Right lobe of liver (tissue), 6 donors: Measurements from ENCODE around the gene EXD2. TPM values are rescaled to one million over a fixed set of nuclear protein-coding genes. Genes with fewer than 3 reads are reported as not detected.

ENCODE experiments used
- ATAC-seq, 4 donors: fragments of 200-7000 bp; cut with Tn5 transposase; one replicate each; pipeline ENCODE4 v1.9.1; 2020; ENCODE audit warnings: mild to moderate bottlenecking in 4 of 4, moderate library complexity in 4 of 4
- DNase-seq, 3 donors: peaks; one replicate each; pipeline ENCODE4 v3.0.0-alpha.2; 2020
- H3K27ac ChIP-seq, 3 donors: fragments of 200-600 bp; one replicate each; pipeline ENCODE4 v1.8.0; 2022
- H3K27me3 ChIP-seq, 2 donors: fragments of 200-600 bp; one replicate each; pipeline ENCODE4 v1.8.0; 2022
- H3K36me3 ChIP-seq, 4 donors: fragments of 200-600 bp; sonication (generic) in 1 of 4; one replicate each; pipeline versions ENCODE4 v1.5.1 to v1.8.0; 2017 to 2022; ENCODE audit warnings: control low read depth in 1 of 4
- H3K4me1 ChIP-seq, 4 donors: fragments of 200-600 bp; sonication (generic) in 1 of 4; one replicate each; pipeline versions ENCODE4 v1.5.1 to v1.8.0; 2017 to 2022; ENCODE audit warnings: control low read depth in 1 of 4
- H3K4me3 ChIP-seq, 3 donors: fragments of 200-600 bp; one replicate each; pipeline ENCODE4 v1.8.0; 2022
- H3K9me3 ChIP-seq, 4 donors: fragments of 200-600 bp; sonication (generic) in 1 of 4; one replicate each; pipeline versions ENCODE4 v1.5.1 to v1.8.0; 2017 to 2022; ENCODE audit warnings: control low read depth in 1 of 4
- POLR2A ChIP-seq: fragments of 450-650 bp; IDR thresholded peaks from one replicate; pipeline ENCODE4 v1.6.1; 2017; ENCODE audit warnings: antibody characterized with exemption, mild to moderate bottlenecking
- WGBS: methylation state at CpG from one replicate; pipeline ENCODE4 v1.1.6; 2018; ENCODE audit warnings: low coverage, low lambda C conversion rate; ENCODE audit not compliant: insufficient coverage; ENCODE audit errors: missing lambda C conversion rate; 5-methylcytosine and 5-hydroxymethylcytosine counted together
- intact Hi-C, 2 donors: fragments of 100-400 bp; cut with DNase I; formaldehyde crosslinking; loops; one replicate each; pipeline versions ENCODE4 v1.11.2 to v1.14.1; 2022
- total RNA-seq, 6 experiments: library from RNA; depleted of rRNA in 2 of 6; stranded (reverse); fragments of >200 nt in 2 of 6; fragmentation: NEBNext Ultra II Directional in 3 of 6; extraction: Animal tissue kit (Norgen Biotek cat#: 25700) in 3 of 6; gene quantifications; one replicate each; pipeline versions ENCODE4 v1.1.0 to v1.2.4, GENCODE V29; 2016 to 2023
- TF ChIP-seq, protein P1 (sequence below), 4 donors: fragments of 200-600 bp in 3 of 4; fragments of 450-650 bp in 1 of 4; IDR thresholded peaks; one replicate each; pipeline versions ENCODE4 v1.5.1 to v1.8.0; 2016 to 2022; ENCODE audit warnings: antibody characterized with exemption in 4 of 4, mild to moderate bottlenecking in 2 of 4
- donor health status: DM: no; HTN: yes; CAD: no.
- donor health status: DM: no; HTN: no; CAD: no.
- donor health status: DM: no; HTN: no; CAD: no.
- donor health status: DM: no; HTN: yes; CAD: no.
- donor health status: DM: no; HTN: yes; CAD: no.

The EXD2 gene
- total RNA-seq, 6 experiments from 2014 or later = 7.4 to 10.4 (median 8.2) TPM

DNA sequence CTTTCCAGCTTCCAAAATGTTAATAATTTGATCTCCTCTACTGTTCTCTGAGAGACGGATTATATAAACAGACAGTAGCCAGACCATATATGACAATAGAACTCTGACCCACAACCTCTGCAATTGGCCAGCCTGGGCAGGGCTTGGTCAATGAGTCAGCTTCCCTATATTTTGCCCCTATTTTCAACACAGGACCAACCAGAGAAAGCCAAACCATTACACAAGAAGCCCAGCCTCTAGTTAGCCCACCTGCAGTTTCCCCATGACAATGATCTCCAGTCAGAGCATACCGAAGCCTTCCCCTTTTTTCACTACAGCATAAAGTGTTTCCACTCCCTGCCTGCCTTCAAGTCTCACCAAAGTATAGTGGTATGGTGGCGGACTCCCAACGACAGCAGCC lies 7.6 kb upstream of the EXD2 start:
- H3K27me3 ChIP-seq = no peaks in the 10 kb centered on the region
- 84% methylated on average over 4 of the region's 4 CpGs for WGBS
- no peak overlapping the region for H3K27ac ChIP-seq
- no peaks in the 10 kb centered on the region for H3K36me3 ChIP-seq
- intact Hi-C loops = no loop called here
- no peak for TF ChIP-seq POLR2A
- TF ChIP-seq, protein P1, sequence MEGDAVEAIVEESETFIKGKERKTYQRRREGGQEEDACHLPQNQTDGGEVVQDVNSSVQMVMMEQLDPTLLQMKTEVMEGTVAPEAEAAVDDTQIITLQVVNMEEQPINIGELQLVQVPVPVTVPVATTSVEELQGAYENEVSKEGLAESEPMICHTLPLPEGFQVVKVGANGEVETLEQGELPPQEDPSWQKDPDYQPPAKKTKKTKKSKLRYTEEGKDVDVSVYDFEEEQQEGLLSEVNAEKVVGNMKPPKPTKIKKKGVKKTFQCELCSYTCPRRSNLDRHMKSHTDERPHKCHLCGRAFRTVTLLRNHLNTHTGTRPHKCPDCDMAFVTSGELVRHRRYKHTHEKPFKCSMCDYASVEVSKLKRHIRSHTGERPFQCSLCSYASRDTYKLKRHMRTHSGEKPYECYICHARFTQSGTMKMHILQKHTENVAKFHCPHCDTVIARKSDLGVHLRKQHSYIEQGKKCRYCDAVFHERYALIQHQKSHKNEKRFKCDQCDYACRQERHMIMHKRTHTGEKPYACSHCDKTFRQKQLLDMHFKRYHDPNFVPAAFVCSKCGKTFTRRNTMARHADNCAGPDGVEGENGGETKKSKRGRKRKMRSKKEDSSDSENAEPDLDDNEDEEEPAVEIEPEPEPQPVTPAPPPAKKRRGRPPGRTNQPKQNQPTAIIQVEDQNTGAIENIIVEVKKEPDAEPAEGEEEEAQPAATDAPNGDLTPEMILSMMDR (IDR thresholded peaks at IDR 0.05) = no peak
- no peaks in the 10 kb centered on the region for H3K9me3 ChIP-seq
- H3K4me3 ChIP-seq = no peak overlapping the region
- no peak for ATAC-seq
- no peak for DNase-seq
- H3K4me1 ChIP-seq = no peaks in the 10 kb centered on the region

DNA sequence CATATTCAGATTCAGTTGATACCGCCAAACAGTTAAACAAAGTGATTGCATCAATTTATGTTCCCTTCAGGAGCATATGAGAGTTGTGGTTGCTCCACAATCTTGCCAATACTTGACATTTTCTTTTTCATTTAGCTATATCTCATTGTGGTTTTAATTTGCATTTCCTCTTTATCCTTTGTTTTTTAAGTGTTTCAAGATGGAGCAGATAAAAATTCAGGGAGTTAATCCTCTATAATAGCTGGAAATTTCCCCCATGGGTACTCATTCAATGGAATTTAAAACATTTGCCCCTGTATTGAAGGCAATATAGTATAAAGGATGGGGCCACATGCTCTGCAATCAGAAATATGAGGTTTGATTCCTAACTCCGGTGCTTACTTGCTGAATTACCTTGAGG lies 1.1 kb upstream of the EXD2 start:
- intact Hi-C loops = no loop called here
- TF ChIP-seq POLR2A = no peak
- TF ChIP-seq, protein P1 (IDR thresholded peaks at IDR 0.05) = no peak
- Histone ChIP-seq H3K4me1 (peaks cover 0 to 3% (median 0%) of the 10 kb centered on the region in 4 donors), H3K9me3 (no peaks in the 10 kb centered on the region), H3K4me3 (no peak overlapping the region), H3K36me3 (no peaks in the 10 kb centered on the region), H3K27ac (no peak overlapping the region), H3K27me3 (no peaks in the 10 kb centered on the region)
- DNase-seq (no peak), ATAC-seq (no peak)
- 87% methylated on average over 2 of the region's 2 CpGs for WGBS

DNA sequence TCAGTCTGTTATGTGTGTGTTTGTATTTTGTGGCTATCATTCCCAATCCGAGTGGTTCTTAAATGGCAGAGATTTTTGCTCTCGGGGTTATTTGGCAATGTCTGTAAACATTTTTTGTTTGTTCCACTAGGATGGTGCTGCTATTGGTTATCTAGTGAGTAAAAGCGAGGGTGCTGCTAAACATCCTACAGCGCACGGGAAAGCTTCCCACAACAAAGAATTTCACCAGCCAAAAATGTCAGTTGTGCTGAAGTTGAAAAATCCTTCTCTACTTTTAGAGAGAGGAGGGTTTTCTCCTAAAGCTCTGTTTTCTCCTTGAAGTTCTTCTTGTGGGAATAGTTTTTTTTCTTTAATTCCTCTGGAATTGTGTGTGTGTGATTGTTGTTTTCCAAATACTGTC lies 2.4 kb downstream of the EXD2 start:
- TF ChIP-seq POLR2A = no peak
- TF ChIP-seq, protein P1 (IDR thresholded peaks at IDR 0.05) = no peak
- Histone ChIP-seq H3K4me1 (peaks cover 0 to 3% (median 0%) of the 10 kb centered on the region in 4 donors), H3K27me3 (no peaks in the 10 kb centered on the region), H3K27ac (no peak overlapping the region), H3K9me3 (no peaks in the 10 kb centered on the region), H3K4me3 (no peak overlapping the region), H3K36me3 (no peaks in the 10 kb centered on the region)
- DNase-seq (no peak), ATAC-seq (no peak)
- intact Hi-C loops = no loop called here
- WGBS = 25% methylated on average over 5 of the region's 5 CpGs

DNA sequence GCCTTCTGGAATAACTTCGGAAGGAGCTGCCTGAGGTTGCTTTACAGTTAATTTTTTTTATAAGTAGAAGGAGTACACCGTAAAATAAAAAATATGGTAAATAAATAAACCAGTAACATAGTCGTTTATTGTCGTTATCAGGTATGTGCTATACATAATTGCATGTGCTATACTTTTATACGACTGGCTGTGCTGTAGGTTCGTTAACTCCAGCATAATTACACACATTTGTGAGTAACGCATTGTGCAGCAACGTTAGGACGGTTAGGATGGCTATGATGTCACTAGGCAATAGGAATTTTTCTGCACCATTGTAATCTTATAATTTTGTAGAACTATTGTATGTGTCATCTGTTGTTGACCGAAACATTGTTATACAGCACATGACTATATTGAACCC lies 8.5 kb downstream of the EXD2 start:
- ATAC-seq = no peak
- TF ChIP-seq, protein P1 (IDR thresholded peaks at IDR 0.05) = no peak
- no peak for TF ChIP-seq POLR2A

DNA sequence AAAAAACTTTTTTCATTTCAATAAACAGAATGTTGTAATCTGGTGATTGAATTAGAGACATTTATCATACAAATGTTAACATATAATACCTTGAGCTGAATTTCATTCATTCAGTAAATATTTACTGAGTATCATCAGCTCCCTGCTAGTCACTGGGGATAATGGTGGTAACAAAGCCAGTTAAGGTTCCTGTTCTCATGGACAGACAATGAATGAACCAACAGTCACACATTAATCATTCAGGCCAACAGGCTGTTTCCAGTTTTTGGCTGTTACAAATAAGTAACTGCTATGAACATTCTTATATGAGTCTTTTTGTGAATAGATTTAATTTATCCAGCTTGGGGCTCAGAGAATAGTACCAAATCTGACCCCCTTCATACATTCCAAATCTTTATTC lies 13.5 kb downstream of the EXD2 start:
- Histone ChIP-seq H3K4me1 (no peaks in the 10 kb centered on the region), H3K4me3 (no peak overlapping the region), H3K27me3 (no peaks in the 10 kb centered on the region), H3K36me3 (no peaks in the 10 kb centered on the region), H3K9me3 (no peaks in the 10 kb centered on the region), H3K27ac (no peak overlapping the region)
- intact Hi-C loops = no loop called here
- ATAC-seq (no peak), DNase-seq (no peak)
- no peak for TF ChIP-seq POLR2A
- TF ChIP-seq, protein P1 (IDR thresholded peaks at IDR 0.05) = no peak

More for the DNA sequence above, 8.5 kb downstream of the EXD2 start:
- 92% methylated on average over 10 of the region's 10 CpGs for WGBS
- no peak for DNase-seq
- intact Hi-C loops = no loop called here
- H3K27me3 ChIP-seq = no peaks in the 10 kb centered on the region
- H3K4me3 ChIP-seq = no peak overlapping the region
- H3K36me3 ChIP-seq = no peaks in the 10 kb centered on the region
- H3K27ac ChIP-seq = no peak overlapping the region
- no peaks in the 10 kb centered on the region for H3K9me3 ChIP-seq
- no peaks in the 10 kb centered on the region for H3K4me1 ChIP-seq
